Activated CD8-positive, alpha-beta memory T cell treated with anti-CD3 and anti-CD28 coated beads, Interleukin-2, amount 10 ng/mL, durations not matched to agents 7 days and 5 days (primary cell): ENCODE results near the gene COPB1. TPM values are rescaled to one million over a fixed set of nuclear protein-coding genes. Genes with fewer than 3 reads are reported as not detected.

Experiments
- ATAC-seq: fragments of 150-1000 bp; cut with Tn5 transposase; one replicate; pipeline ENCODE4 v1.10.0; 2021; ENCODE audit warnings: moderate library complexity
- CTCF ChIA-PET: fragments of 350-600 bp; sonication (Branson Sonifier 250); formaldehyde crosslinking; loops from one replicate; lab custom pipeline; 2021; ENCODE audit warnings: antibody characterized with exemption; lab: Charles Lee
- DNase-seq: peaks from one replicate; pipeline ENCODE4 v3.0.0-alpha.2; 2020
- H3K27ac Mint-ChIP-seq: one replicate; pipeline ENCODE4 v1.8.0; 2021; ENCODE audit warnings: mild to moderate bottlenecking, mixed read lengths
- H3K27me3 Mint-ChIP-seq: one replicate; pipeline ENCODE4 v1.8.0; 2021; ENCODE audit warnings: mixed read lengths
- H3K36me3 Mint-ChIP-seq: one replicate; pipeline ENCODE4 v1.8.0; 2021; ENCODE audit warnings: mild to moderate bottlenecking, mixed read lengths
- H3K4me1 Mint-ChIP-seq: one replicate; pipeline ENCODE4 v1.8.0; 2021; ENCODE audit warnings: mixed read lengths
- H3K4me3 Mint-ChIP-seq: one replicate; pipeline ENCODE4 v1.8.0; 2021; ENCODE audit warnings: mild to moderate bottlenecking, moderate library complexity, mixed read lengths
- H3K9me3 Mint-ChIP-seq: one replicate; pipeline ENCODE4 v1.8.0; 2022; ENCODE audit warnings: low read depth, mixed read lengths
- total RNA-seq, 2 experiments: library from RNA; stranded (reverse); gene quantifications; one replicate each; pipeline ENCODE4 v1.2.3, GENCODE V29; 2021

COPB1 gene
- total RNA-seq, 2 experiments from 2014 or later = 74.7 to 106 TPM

DNA sequence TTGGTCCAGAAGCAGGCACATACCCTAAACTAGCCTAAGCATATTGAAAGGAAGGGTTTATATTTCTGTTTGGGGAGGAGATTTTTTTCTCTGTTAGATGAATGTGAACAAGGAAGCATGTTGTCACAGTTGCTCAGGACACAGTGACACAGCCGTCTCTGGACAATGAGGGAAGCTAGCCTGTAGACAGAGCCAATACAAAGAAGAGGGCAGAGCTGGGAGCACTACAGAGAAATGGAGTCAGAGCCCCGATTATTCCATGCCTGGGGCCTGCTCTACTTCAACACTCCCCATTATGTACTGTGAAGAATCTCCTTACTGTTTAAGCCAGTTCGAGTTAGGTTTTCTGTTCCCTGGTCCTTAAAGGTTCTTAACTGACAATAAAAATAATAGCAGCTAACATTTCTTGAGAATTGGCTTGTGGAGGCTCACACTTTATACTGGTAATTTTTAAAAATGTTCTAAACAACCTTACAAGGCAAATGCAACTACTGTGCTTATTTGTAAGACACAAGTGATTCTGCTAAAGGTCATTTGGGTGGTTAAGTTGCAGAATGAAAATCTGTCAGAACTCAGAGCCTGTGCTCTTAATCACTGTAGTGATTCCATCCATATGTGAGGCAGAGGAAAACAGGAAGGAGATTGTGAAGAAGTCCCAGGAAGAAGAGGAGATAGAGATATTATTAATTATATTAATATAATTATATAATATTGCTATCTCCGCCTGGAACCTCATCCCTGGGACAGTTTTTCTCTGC, 81.8 kb downstream of the COPB1 start:
- ATAC-seq = no peak

DNA sequence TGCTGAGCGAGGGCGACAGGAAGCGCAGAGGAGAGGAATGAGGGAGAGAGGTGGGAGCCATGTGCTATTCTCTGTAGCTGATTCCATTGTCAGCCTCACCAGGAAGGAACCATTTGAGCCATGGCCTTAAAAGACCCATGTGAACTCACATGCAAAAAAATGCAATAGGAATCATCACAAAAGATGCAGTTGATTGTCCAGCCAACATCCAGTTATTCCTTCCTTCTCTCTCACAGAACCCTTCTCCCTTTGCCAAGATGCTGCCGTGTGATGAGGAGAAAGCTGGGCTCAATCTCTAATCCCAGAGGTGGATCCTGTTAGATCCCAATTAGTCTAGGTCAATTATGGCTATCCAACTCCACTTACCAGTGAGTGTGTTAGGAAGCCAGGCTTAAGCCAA, 82.4 kb downstream of the COPB1 start:
- Mint-ChIP-seq H3K36me3 (peaks cover 7% of the 10 kb centered on the region), H3K4me1 (peaks cover 56% of the 10 kb centered on the region), H3K27ac (no peak overlapping the region), H3K9me3 (no peaks in the 10 kb centered on the region), H3K4me3 (no peak overlapping the region), H3K27me3 (no peaks in the 10 kb centered on the region)
- no peak for DNase-seq
- CTCF ChIA-PET = interaction anchor here (0.9 to 6.1 kb wide), 9 partner anchors 13 to 116 kb away, joined by 3 to 39 read pairs (median 6); no protein-coding TSS in a partner anchor
- ATAC-seq = no peak

More for the DNA sequence above, 81.8 kb downstream of the COPB1 start:
- no peak for DNase-seq
- CTCF ChIA-PET = interaction anchor here (0.7 to 6.1 kb wide), 23 partner anchors 10 to 143 kb away, joined by 3 to 39 read pairs (median 5); no protein-coding TSS in a partner anchor
- peaks cover 7% of the 10 kb centered on the region for H3K36me3 Mint-ChIP-seq
- H3K27ac Mint-ChIP-seq = no peak overlapping the region
- peaks cover 51% of the 10 kb centered on the region for H3K4me1 Mint-ChIP-seq
- no peaks in the 10 kb centered on the region for H3K27me3 Mint-ChIP-seq
- no peaks in the 10 kb centered on the region for H3K9me3 Mint-ChIP-seq
- H3K4me3 Mint-ChIP-seq = no peak overlapping the region

DNA sequence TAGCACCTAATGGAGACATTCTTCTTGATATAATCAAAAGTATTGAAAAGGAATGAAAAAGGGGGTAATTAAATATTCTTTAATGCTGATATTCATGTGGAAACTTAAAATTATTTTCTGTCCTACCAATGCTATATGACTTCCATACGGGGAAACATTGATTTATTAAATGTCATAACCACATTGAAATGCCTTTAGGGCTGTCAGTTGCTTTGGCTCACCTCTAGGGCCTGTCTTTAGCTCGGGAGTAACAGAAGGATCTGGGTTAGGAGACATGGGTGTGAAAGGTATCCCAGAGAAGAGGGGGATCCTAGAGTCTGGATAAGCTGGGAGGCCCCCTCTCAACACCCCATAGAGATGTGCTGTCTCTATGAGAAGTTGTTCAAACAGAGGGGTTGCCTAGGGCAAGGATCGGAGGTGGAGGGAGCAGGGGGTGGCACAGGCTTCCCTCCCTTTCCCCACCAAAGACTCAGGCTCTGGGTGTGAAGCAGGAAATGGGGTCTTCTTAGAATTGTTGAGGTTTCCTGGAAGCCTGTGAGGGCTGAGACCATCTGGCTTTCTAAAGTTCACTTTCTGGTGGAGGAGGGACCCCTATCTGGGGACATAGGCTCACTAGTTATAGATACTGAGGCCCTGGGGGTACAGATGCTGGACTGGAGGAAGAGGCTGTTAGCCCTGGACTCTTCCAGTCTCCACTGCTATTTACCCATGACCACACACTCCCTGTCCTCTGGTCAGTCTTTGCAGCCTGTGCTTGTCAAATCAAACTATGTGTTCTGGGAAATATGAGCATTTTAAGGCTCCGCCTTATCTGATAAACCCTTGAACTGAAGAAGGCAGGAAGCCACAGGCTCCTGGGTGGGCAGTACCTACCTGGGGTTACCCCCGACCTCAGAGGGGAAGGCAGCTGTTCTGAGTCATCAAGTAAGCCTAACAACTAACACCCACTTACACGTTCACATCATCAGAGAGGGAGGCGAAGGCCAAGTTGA, 84.8 kb downstream of the COPB1 start:
- peak; percentile 95 for DNase-seq
- Mint-ChIP-seq H3K9me3 (no peaks in the 10 kb centered on the region), H3K4me3 (peak overlapping the region; percentile 55), H3K27me3 (no peaks in the 10 kb centered on the region), H3K36me3 (peaks cover 7% of the 10 kb centered on the region), H3K27ac (peak overlapping the region; percentile 91), H3K4me1 (peaks cover 70% of the 10 kb centered on the region)
- ATAC-seq = peak; percentile 92
- CTCF ChIA-PET = interaction anchor here (0.8 to 6.1 kb wide), 12 partner anchors 9 to 114 kb away, joined by 3 to 39 read pairs (median 3); no protein-coding TSS in a partner anchor

DNA sequence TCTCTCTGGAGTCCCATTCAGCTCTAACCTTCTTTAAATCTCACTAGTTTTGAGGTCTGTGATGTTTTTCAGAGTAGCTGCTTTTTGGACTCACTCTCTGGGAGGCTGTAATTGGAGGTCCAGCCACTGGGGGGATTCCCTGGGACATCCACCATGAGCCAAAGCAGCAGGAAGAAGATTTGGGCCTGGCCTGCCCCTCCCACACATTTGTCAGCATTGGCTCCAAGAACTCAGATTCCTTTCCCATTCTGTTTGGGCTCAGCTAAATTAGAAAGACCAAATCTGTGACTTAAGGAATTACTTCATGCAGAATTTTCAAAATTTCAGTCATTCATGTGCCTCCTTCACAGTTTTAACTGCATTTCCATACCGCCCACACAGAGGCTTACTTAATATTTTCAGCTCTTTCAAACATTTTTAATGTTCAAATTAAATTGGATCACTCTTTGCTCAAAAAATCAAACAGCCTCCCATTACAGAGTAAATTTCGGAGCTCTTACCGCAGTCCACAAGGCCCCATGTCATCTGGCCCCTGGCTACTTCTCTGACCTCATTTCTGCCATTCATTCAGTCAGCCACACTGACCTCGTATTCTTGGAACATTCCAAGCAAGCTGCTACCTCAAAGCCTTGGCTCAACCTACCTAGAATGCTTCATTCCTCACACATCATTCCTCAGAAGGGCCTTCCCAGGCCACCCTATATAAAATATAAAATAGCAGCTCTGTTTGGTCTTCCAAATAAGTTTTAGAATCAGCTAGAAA, 86.1 kb downstream of the COPB1 start:
- Mint-ChIP-seq H3K36me3 (peaks cover 7% of the 10 kb centered on the region), H3K27me3 (no peaks in the 10 kb centered on the region), H3K27ac (peak overlapping the region; percentile 38), H3K9me3 (no peaks in the 10 kb centered on the region), H3K4me1 (peaks cover 74% of the 10 kb centered on the region), H3K4me3 (peak overlapping the region; percentile 7)
- CTCF ChIA-PET = interaction anchor here (0.7 to 6.1 kb wide), 13 partner anchors 20 to 113 kb away, joined by 3 to 39 read pairs (median 4); no protein-coding TSS in a partner anchor
- no peak for ATAC-seq
- DNase-seq = peak; percentile 48

DNA sequence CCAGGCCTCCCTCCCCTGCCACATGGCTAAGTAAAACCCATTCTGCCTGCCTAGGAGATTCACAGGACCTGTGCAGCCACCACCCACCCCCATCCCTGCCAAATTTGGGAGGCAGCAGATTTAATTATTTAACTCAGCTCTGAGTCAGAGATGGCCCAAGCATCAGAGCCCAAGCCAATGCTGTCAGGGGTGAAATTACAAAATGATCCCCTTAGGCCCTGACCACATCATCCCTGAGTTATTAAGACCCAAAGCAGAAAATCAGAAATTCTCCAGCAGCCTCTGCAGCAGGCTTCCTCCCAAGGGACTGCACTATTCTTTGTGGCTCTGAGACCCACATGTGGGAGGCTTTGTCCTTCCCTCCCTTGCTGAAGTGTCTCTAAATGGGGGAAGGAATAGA, 87.8 kb downstream of the COPB1 start:
- Mint-ChIP-seq H3K9me3 (no peaks in the 10 kb centered on the region), H3K36me3 (peaks cover 7% of the 10 kb centered on the region), H3K27me3 (no peaks in the 10 kb centered on the region), H3K4me3 (no peak overlapping the region), H3K4me1 (peaks cover 62% of the 10 kb centered on the region), H3K27ac (no peak overlapping the region)
- DNase-seq = no peak
- CTCF ChIA-PET = interaction anchor here (0.6 to 1.9 kb wide), 5 partner anchors 8 to 111 kb away, joined by 3 to 6 read pairs (median 3); no protein-coding TSS in a partner anchor
- no peak for ATAC-seq

DNA sequence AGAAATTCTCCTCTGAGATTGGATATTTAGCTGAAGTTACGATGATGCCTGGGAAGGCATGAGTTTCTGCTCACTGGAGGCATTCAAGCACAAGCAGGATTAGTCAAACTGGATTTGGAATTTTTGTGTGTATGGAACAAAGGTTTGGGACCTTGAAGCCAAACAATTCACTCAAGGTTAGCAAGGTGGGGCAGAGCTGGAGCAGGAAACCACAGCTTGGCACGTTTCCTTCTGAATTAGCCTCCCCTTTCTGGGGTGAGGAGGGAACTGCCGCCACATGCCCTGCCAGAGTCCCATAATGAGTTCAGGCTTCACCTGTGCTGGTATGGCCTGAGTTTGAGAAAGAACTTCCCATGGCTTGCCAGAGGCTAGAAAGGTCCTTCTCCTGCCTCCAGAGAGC, 89.7 kb downstream of the COPB1 start:
- Mint-ChIP-seq H3K36me3 (peaks cover 6% of the 10 kb centered on the region), H3K4me3 (no peak overlapping the region), H3K27me3 (no peaks in the 10 kb centered on the region), H3K27ac (no peak overlapping the region), H3K4me1 (peaks cover 45% of the 10 kb centered on the region), H3K9me3 (no peaks in the 10 kb centered on the region)
- no peak for DNase-seq
- CTCF ChIA-PET = no interaction called here
- ATAC-seq = no peak

DNA sequence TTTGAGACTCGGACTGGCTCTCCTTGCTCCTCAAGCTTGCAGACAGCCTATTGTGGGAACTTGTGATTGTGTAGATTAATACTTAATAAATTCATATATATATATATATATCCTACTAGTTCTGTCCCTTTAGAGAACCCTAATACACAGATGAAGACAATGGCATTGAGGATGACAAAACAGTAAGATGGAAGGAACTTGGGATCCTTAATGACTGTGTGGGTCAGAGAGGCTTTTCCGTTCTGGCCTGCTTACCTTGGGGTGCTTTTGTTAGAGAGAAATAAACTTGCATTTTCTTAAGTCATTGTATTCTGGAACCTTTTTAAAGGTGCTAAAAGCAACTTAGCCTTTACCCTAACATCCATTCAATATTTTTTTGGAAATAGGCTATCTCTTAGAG, 91.0 kb downstream of the COPB1 start:
- DNase-seq (no peak), ATAC-seq (no peak)
- CTCF ChIA-PET = interaction anchor here (1.0 to 1.2 kb wide), 2 partner anchors 10 to 108 kb away, joined by 3 to 5 read pairs; no protein-coding TSS in a partner anchor
- Mint-ChIP-seq H3K27ac (no peak overlapping the region), H3K9me3 (no peaks in the 10 kb centered on the region), H3K4me1 (peaks cover 33% of the 10 kb centered on the region), H3K36me3 (peaks cover 6% of the 10 kb centered on the region), H3K27me3 (no peaks in the 10 kb centered on the region), H3K4me3 (no peak overlapping the region)

Other genes starting within 250 kb of the COPB1 start
- gene RRAS2, start 140.6 kb downstream of the COPB1 start, total RNA-seq = 10 to 100 TPM; 74.8 to 76.1 TPM
- 100 to 1,000 TPM; 222 to 268 TPM for gene PSMA1, start 20.6 kb upstream of the COPB1 start, total RNA-seq
- 10 to 100 TPM; 81.3 to 92.2 TPM for gene PDE3B, start 144.0 kb upstream of the COPB1 start, total RNA-seq